ENCODE data around the gene ARPC5. TPM values are rescaled to one million over a fixed set of nuclear protein-coding genes. Genes with fewer than 3 reads are reported as not detected.

Gene ARPC5
- total and polyA plus RNA-seq, 2 experiments from 2014 or later: 77.3 to 179 TPM

DNA sequence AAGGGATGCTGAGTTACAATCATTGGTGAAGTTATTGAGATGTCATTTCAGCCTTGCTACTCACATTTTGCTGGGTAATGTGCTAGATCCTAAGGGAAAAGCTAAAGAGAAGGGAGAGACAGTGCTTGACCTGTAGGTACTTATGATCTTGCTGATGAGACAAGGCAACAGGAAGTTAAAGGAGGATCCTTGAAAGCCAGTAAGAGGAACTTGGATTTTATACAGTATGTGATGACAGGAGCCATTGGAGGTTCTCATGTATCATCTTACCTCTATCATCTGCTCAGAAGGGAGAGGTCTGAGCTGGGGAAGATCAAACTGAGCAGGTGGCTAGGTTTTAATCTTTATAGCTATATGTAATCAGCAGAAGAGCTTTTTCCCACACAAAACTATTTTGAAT lies 11.2 kb upstream of the ARPC5 start:
- no peak for DNase-seq (ENCODE audit: low read depth in 1 of 2, low spot score in 1 of 2)
- TF ChIP-seq, protein P1, sequence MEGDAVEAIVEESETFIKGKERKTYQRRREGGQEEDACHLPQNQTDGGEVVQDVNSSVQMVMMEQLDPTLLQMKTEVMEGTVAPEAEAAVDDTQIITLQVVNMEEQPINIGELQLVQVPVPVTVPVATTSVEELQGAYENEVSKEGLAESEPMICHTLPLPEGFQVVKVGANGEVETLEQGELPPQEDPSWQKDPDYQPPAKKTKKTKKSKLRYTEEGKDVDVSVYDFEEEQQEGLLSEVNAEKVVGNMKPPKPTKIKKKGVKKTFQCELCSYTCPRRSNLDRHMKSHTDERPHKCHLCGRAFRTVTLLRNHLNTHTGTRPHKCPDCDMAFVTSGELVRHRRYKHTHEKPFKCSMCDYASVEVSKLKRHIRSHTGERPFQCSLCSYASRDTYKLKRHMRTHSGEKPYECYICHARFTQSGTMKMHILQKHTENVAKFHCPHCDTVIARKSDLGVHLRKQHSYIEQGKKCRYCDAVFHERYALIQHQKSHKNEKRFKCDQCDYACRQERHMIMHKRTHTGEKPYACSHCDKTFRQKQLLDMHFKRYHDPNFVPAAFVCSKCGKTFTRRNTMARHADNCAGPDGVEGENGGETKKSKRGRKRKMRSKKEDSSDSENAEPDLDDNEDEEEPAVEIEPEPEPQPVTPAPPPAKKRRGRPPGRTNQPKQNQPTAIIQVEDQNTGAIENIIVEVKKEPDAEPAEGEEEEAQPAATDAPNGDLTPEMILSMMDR (IDR thresholded peaks at IDR 0.05; ENCODE audit: low read depth, low read length): no peak
- no peaks in the 10 kb centered on the region for H3K27me3 ChIP-seq
- no peak overlapping the region for H3K4me3 ChIP-seq
- peaks cover 11% of the 10 kb centered on the region for H3K4me1 ChIP-seq (ENCODE audit: low read depth)
- no peak overlapping the region for H3K27ac ChIP-seq
- no peaks in the 10 kb centered on the region for H3K36me3 ChIP-seq
- no peaks in the 10 kb centered on the region for H3K9me3 ChIP-seq (ENCODE audit: low read depth)

DNA sequence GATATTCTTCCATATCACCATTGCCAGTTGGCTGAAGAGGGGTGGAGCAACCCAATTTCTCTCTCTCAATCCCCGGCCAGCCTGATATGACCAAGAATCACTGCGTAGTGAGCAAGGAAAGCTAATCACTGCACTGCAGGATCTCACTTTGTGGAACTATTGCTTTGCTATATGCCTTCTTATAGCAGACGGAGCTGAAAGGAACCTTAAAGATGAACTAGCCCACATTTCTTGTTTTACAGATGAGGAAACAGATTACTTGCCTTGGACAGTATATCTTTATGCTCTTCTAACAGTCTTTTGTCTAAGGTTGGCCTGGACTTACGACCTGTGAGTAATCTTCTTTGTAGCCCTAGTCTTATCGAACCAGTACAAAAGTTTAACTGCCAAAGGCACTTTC lies 9.9 kb upstream of the ARPC5 start:
- Histone ChIP-seq H3K4me1 (ENCODE audit: low read depth) (peaks cover 17% of the 10 kb centered on the region), H3K4me3 (no peak overlapping the region), H3K36me3 (no peaks in the 10 kb centered on the region), H3K27ac (no peak overlapping the region), H3K27me3 (no peaks in the 10 kb centered on the region), H3K9me3 (ENCODE audit: low read depth) (no peaks in the 10 kb centered on the region)
- DNase-seq (ENCODE audit: low read depth in 1 of 2, low spot score in 1 of 2): no peak
- TF ChIP-seq, protein P1 (IDR thresholded peaks at IDR 0.05; ENCODE audit: low read depth, low read length): no peak

DNA sequence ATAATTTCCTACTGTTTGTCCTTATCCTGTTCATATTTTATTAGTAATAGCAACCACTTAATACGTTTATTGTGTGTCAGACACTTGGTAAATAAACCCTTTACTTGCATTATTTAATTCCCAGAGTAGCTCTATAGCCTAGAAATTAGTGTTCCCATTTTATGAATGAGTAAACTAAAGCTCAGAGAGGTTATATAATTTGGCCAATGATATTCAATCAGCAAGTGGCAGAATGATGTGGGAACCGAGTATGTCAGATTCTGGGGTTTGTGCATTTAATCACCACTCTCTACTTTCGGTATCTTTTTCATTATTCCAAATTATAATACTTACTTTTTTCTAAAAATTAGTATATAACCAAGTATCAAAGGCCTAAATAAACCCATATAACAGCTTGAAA lies 6.6 kb upstream of the ARPC5 start:
- H3K27ac ChIP-seq: no peak overlapping the region
- TF ChIP-seq, protein P1 (IDR thresholded peaks at IDR 0.05; ENCODE audit: low read depth, low read length): no peak
- no peaks in the 10 kb centered on the region for H3K36me3 ChIP-seq
- peaks cover 34% of the 10 kb centered on the region for H3K4me1 ChIP-seq (ENCODE audit: low read depth)
- no peaks in the 10 kb centered on the region for H3K27me3 ChIP-seq
- DNase-seq (ENCODE audit: low read depth in 1 of 2, low spot score in 1 of 2): no peak
- no peak overlapping the region for H3K4me3 ChIP-seq
- H3K9me3 ChIP-seq (ENCODE audit: low read depth): no peaks in the 10 kb centered on the region

DNA sequence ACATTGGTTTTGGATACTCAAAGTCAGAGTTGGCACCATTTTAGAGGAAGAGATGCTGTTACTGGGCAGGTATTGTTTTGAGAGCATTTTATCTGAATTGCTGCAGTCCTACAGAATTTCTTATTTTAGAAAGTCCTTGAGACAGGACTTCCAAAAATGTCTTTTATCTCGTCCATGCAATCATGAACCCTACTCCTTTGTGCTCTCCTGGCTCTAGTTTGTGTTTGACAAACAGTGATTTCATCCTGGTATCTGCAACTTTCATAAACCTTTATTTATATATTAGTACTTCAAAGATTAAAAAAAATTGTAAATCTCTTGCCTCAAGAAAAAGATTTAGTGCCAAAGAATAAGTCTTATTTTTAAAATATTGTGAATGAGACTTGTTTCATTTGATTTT lies 4.6 kb upstream of the ARPC5 start:
- no peaks in the 10 kb centered on the region for H3K27me3 ChIP-seq
- TF ChIP-seq, protein P1 (IDR thresholded peaks at IDR 0.05; ENCODE audit: low read depth, low read length): no peak
- no peaks in the 10 kb centered on the region for H3K9me3 ChIP-seq (ENCODE audit: low read depth)
- H3K4me3 ChIP-seq: no peak overlapping the region
- peak in 1 of 2 donors; percentile 44 for DNase-seq (ENCODE audit: low read depth in 1 of 2, low spot score in 1 of 2)
- peaks cover 29% of the 10 kb centered on the region for H3K4me1 ChIP-seq (ENCODE audit: low read depth)
- peak overlapping the region; percentile 92 for H3K27ac ChIP-seq
- no peaks in the 10 kb centered on the region for H3K36me3 ChIP-seq

DNA sequence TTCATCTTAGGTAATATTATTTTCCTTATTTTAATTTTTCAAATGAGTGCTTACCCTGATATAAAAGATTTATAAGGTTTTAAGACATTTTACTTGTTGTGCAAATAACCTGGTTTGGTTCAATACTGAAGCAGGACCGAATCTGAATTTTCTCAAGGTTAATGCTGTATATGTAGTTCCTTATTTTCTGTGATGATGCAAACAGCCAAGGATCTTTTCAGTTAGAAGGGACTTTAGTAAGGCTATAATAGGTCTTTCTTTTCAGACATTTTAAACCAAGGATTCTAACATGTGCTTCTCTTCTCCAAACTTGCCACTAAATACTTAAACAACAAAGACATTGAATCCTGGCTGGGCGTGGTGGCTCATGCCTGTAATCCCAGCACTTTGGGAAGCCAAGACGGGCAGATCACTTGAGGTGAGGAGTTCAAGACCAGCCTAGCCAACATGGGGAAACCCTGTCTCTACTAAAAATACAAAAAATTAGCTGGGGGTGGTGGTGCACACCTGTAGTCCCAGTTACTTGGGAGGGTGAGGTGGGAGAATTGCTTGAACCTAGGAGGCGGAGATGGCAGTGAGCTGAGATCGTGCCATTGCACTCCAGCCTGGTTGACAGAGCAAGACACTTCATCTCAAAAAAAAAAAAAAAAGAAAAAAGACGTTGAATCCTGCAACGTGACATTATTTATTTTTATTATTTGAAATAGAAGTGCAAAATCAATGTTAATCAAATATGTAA lies 3.2 kb upstream of the ARPC5 start:
- no peaks in the 10 kb centered on the region for H3K9me3 ChIP-seq (ENCODE audit: low read depth)
- H3K4me1 ChIP-seq (ENCODE audit: low read depth): peaks cover 29% of the 10 kb centered on the region
- TF ChIP-seq, protein P1 (IDR thresholded peaks at IDR 0.05; ENCODE audit: low read depth, low read length): no peak
- DNase-seq (ENCODE audit: low read depth in 1 of 2, low spot score in 1 of 2): no peak
- H3K4me3 ChIP-seq: no peak overlapping the region
- no peak overlapping the region for H3K27ac ChIP-seq
- H3K36me3 ChIP-seq: no peaks in the 10 kb centered on the region
- H3K27me3 ChIP-seq: no peaks in the 10 kb centered on the region
